Activated naive CD8-positive, alpha-beta T cell treated with anti-CD3 and anti-CD28 coated beads, Interleukin-2, amount 50 U/mL, for 24 hours (primary cell): ENCODE data around the gene ANKRD13B.

Experiments used
- ATAC-seq: fragments of 150-1000 bp; cut with Tn5 transposase; one replicate; pipeline ENCODE4 v1.10.0; 2021
- DNase-seq: peaks from one replicate; pipeline ENCODE4 v3.0.0; 2021
- H3K27ac Mint-ChIP-seq: one replicate; pipeline ENCODE4 v1.8.0; 2021; ENCODE audit warnings: mild to moderate bottlenecking, mixed read lengths
- H3K27me3 Mint-ChIP-seq: one replicate; pipeline ENCODE4 v1.8.0; 2021; ENCODE audit warnings: mixed read lengths
- H3K36me3 Mint-ChIP-seq: one replicate; pipeline ENCODE4 v1.8.0; 2021; ENCODE audit warnings: low read depth, mixed read lengths
- H3K4me1 Mint-ChIP-seq: one replicate; pipeline ENCODE4 v1.8.0; 2021; ENCODE audit warnings: mixed read lengths
- H3K4me3 Mint-ChIP-seq: one replicate; pipeline ENCODE4 v1.8.0; 2021; ENCODE audit warnings: mild to moderate bottlenecking, moderate library complexity, mixed read lengths
- H3K9me3 Mint-ChIP-seq: one replicate; pipeline ENCODE4 v1.8.0; 2021; ENCODE audit warnings: mixed read lengths

ANKRD13B gene

DNA sequence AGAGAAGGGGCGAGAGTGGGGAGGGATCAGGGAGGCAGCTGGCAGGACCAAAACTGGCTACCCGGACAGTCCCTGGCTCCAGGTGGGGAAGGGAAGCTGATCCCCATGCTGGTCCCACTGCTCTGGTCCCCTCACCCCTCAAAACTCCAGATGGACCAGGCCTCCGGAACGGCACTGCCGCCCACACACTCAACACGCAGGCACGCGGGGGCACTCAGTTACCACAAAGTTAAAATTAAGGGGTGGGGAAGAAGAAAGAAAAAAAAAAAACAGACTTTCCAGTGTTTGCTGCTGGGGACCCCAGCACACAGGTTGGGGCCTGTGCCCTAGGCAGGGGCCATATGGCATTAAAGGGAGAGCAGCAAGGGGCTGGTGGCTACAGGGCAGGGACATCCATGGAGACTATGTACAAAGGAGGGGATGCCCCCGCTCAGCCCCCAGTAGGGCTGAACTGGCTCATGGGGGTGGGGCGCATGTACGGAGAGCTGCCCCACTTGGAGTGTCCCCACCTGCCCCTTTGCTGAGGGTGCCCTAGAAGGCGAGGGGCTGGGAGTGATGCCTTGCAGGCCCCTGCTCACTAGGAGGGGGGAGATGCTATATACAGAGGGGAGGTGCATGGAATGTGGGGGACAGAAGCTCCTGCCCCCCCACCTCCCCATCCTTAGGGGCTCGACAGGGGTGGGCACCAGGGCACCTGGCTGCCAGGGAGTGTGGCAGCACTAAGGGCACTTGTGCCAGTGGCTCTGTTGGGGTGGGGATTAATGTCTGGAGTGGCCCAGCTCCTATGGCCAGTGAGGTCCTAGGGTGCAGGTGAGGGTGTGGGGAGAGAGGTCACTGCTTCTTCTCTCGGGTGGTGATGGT is 18.8 kb upstream of the ANKRD13B start:
- no peak for DNase-seq
- ATAC-seq, result no peak
- no peaks in the 10 kb centered on the region for H3K9me3 Mint-ChIP-seq
- H3K27me3 Mint-ChIP-seq, result no peaks in the 10 kb centered on the region
- H3K36me3 Mint-ChIP-seq, result peaks cover 15% of the 10 kb centered on the region
- peak overlapping the region; percentile 31 for H3K27ac Mint-ChIP-seq
- H3K4me1 Mint-ChIP-seq, result peaks cover 11% of the 10 kb centered on the region
- no peak overlapping the region for H3K4me3 Mint-ChIP-seq

DNA sequence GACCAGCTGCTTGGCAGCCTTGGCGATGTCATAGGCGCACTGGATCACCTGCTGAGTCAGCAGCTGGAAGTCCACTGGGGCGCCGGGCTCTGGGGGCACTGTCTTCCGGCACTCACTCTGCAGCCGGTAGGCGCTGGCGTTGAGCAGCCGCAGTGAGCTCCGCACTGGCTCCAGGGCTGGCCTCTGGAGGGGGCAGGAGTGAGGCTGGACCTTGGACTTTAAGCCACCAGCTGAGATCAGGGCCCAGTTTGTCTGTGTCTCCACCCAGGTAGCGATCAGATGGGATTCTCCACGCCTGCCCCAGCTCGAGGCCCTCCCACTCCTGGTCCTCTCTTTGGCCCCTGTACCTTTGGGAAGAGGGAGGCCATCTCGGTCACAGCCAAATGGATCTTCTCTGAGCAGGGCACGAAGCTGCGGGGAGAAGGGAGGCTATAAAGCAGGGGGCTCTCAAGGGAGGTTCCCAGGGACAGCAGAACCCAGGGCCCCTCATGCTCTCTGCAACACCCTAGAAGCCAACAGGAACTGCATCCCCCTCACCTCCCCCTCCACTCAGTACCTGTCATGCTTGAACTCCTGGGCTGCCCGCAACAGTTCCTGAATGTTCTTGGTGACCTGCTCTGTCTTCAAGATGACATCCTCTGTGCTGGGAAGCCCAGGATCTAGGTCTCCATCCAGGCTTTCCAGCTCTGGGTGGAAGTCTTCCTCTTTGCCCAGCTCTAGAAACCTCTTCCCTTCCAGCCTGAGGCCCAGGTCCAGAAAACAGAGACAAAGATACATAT is 18.0 kb upstream of the ANKRD13B start:
- no peak overlapping the region for H3K4me3 Mint-ChIP-seq
- H3K27me3 Mint-ChIP-seq, result no peaks in the 10 kb centered on the region
- H3K36me3 Mint-ChIP-seq, result peaks cover 21% of the 10 kb centered on the region
- no peaks in the 10 kb centered on the region for H3K9me3 Mint-ChIP-seq
- no peak overlapping the region for H3K27ac Mint-ChIP-seq
- H3K4me1 Mint-ChIP-seq, result peaks cover 9% of the 10 kb centered on the region
- ATAC-seq (no peak), DNase-seq (no peak)

DNA sequence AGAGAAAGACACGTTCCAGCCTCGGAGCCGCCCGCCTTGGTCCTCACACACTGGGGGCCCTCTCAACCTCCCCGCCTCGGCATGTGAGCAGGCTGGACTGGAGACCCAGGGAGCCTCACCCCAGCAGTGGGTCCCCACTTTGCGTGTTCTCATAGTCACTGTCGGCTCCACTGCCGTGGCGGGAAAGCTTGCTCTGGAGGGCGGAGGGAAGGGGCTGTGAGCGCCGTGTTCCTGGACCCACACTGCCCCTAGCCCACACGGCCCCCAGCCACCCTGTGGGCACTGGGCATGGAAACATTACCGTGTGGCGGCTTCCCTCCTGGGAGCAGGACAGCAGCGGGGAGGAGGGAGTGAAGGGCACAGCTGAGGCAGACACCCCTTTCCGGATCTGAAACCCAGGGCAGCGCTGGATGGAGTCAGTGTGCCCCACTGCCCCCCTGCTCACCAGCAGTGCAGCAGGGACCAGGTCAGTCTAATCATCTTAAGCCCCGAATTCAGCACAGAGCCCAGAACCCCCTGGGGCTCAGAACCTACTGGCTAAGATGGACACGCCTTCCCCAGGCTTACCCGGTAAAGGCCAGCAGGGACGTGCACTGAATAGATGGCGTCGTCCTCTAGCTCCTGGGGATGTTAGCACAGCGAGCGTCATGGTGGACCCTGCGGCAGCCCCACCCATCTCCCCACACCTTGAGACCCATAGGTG is 17.3 kb upstream of the ANKRD13B start:
- Mint-ChIP-seq H3K27me3 (no peaks in the 10 kb centered on the region), H3K9me3 (no peaks in the 10 kb centered on the region), H3K27ac (no peak overlapping the region), H3K36me3 (peaks cover 28% of the 10 kb centered on the region), H3K4me3 (no peak overlapping the region), H3K4me1 (peaks cover 16% of the 10 kb centered on the region)
- ATAC-seq (no peak), DNase-seq (no peak)

DNA sequence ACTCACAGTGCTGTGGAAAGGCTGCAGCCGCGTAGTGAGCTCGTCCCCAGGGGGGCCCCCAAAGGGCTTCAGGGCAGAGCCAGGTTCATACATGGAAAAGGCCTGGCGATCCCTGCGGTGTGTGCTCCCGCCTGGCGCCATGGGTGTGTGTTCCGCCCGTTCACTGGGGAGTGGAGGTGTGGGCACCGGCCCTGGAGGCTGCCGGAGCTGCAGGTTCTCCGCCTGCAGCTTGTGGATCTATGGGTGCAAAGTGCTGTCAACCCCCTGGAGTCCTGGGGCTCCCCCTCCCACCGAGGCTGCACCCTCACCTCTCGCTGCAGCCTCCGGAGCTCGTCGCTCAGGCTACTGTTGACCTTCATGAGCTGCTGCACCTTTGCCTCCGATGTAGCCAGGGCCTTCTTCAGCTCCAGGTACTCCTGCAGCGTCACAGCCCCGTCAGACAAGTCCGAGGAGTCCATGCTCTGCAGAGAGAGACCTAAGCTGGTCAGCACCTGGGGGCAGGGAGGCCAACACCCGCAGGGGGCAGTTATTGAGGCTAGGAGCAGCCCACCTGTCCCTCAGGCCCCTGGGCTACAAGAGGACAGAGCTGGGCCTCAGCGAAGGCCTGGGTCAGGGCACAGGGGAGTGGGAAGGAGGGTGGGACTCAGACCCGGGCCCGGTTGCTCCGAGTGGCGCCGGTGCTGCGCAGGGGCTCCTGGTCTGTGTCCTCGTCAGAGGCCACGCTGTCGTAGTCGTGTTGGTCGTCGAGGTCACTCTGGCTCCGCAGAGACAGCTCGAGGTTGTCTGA is 16.5 kb upstream of the ANKRD13B start:
- peaks cover 21% of the 10 kb centered on the region for H3K4me1 Mint-ChIP-seq
- H3K27me3 Mint-ChIP-seq, result no peaks in the 10 kb centered on the region
- no peak overlapping the region for H3K27ac Mint-ChIP-seq
- no peak overlapping the region for H3K4me3 Mint-ChIP-seq
- no peaks in the 10 kb centered on the region for H3K9me3 Mint-ChIP-seq
- DNase-seq, result no peak
- no peak for ATAC-seq
- H3K36me3 Mint-ChIP-seq, result peaks cover 29% of the 10 kb centered on the region

DNA sequence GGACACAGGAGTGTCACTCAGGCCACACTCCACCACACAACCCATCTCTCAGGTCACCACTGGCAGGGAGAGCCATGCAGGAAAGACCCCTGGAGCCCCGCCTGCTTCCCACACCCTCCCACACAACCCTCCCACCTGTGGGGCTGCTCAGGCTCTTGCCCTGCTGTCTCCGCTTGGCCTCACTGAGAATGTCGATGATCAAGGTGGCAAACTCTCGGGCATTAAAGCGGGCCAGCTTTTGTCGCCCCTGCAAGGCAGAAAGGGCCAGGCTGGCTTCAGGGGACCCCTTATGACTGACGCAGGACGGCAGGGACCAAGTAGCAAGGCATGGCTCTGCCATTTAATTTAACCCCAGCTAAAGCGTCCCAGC is 15.9 kb upstream of the ANKRD13B start:
- DNase-seq, result no peak
- ATAC-seq, result no peak
- no peaks in the 10 kb centered on the region for H3K9me3 Mint-ChIP-seq
- H3K27me3 Mint-ChIP-seq, result no peaks in the 10 kb centered on the region
- peaks cover 29% of the 10 kb centered on the region for H3K36me3 Mint-ChIP-seq
- H3K27ac Mint-ChIP-seq, result no peak overlapping the region
- peaks cover 21% of the 10 kb centered on the region for H3K4me1 Mint-ChIP-seq
- no peak overlapping the region for H3K4me3 Mint-ChIP-seq

DNA sequence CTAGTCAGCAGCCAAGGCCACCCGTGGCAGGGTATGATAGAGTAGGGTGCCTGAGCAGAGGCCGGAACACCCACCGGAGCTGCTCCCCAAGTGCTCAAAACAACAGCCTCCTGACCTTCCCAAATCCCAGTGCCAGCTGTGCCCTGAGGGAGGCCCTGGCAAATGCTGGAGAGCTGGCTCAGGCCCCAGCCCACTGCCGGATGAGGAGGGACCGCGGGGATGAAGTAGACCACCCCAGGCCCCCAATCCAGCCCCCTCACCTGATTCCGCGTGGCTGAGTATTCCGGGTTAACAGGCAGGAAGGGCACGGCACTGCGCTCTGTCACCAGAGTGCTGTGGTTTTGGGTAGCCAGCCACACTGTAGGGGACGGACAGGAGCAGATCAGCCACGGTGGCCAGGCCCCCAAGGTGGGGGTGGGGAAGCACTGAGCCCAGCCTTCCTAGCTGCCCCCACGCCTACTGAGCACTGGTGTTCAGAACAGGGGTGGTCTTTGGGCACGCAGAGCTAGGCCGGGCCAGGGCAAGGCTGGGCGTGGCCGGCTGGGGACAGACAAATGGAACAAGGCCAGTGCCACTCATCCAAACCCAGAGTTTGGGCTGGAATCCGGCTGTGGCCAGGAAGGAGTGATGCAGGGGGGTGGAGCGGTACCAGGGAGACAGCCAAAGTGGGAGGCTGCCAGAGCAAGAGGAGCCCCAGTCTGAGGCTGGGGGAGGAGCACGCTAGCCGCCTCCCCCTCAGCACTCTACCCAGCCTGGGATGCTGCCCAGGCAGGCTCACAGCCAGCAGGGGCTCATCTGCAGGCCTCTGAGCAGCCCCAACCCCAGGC is 15.3 kb upstream of the ANKRD13B start:
- H3K4me1 Mint-ChIP-seq, result peaks cover 21% of the 10 kb centered on the region
- no peaks in the 10 kb centered on the region for H3K9me3 Mint-ChIP-seq
- H3K4me3 Mint-ChIP-seq, result no peak overlapping the region
- no peak for DNase-seq
- H3K36me3 Mint-ChIP-seq, result peaks cover 36% of the 10 kb centered on the region
- H3K27me3 Mint-ChIP-seq, result no peaks in the 10 kb centered on the region
- no peak for ATAC-seq
- H3K27ac Mint-ChIP-seq, result no peak overlapping the region

DNA sequence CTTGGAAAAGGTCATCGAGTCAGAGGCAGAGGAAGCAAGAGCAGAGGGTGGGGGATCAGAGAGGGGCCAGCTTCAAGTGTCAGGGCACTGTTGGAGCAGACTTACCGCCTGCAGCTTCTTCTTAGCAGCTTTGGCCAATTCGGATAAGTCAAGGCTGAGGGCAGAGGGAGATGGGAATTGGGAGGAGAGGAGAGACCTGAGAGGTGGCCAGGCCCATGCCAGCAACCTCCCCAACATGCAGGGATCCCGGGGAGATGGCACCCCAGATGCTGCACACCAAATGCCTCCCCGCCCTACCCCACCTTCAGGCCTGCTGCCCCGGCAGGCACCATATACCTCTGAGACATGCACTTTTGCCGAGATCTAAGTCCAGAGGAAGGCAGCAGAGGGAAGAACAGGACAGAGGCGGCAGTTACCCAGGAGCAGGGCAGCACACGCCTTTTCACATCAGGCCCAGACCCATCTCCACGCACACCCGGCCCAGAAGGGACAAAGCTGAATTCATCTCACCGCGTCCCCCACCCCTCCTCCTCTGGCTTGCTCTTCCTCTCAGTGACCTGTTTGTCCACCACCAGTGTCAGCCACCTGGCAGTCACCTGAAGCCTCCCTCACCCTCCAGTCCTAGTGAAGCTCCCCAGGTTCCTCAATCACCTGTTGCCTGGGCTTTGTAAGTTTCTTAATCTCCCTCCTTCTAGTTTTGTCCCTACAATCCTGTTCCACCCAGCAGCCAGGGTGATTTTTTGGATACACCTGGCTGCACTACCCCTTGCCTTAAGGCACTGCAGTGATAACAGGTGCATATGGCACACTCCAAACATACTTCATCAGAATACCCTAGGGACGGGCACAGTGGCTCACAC is 14.1 kb upstream of the ANKRD13B start:
- no peaks in the 10 kb centered on the region for H3K9me3 Mint-ChIP-seq
- H3K36me3 Mint-ChIP-seq, result peaks cover 45% of the 10 kb centered on the region
- H3K27me3 Mint-ChIP-seq, result no peaks in the 10 kb centered on the region
- H3K4me1 Mint-ChIP-seq, result peaks cover 14% of the 10 kb centered on the region
- no peak overlapping the region for H3K27ac Mint-ChIP-seq
- DNase-seq (no peak), ATAC-seq (no peak)
- H3K4me3 Mint-ChIP-seq, result no peak overlapping the region

DNA sequence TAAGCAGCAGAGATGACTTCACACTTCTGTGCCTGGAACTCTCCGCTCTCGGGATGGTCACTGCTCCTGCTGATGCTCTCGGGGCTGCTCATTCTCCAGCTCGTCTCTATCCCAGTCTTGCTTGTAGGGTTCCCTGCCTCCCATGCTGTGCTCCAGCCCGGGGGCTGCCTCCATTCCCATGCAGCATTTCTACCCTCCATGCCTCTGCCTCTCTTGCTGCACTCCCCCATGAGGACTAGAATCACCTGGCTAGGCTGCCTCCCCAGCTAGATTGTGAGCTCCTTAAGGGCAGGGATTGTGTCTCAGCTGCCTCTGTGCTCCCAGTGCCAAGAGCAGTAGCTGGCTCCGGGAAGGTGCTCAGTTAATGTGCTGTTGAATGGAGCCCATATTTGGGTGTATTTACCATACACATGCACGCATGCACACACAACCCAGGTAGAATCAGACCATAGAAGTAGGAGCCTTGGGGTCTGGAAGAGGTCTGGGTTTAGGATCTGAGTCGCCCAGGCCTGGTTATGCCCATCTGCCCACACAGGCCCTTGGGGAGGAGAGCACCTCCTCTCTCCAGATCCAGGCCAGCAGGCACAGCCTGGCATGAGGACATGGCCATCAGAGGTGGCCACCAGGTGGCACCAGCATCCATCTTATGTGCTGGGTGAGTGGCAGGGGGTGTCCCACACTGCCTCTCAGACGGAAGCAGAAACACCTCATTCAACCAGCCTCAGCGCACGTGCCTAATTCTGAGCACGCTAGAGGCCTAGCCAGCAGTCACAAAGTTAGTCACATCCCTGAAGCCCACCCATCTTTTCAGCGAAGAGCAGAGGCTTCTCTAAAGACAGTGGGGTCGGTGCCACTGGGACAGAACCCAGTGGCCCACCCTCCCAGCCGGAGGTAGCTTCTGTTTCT is 12.8 kb upstream of the ANKRD13B start:
- ATAC-seq, result peak; percentile 90
- Mint-ChIP-seq H3K27ac (peak overlapping the region; percentile 84), H3K4me3 (no peak overlapping the region), H3K4me1 (peaks cover 27% of the 10 kb centered on the region), H3K36me3 (peaks cover 38% of the 10 kb centered on the region), H3K9me3 (no peaks in the 10 kb centered on the region), H3K27me3 (no peaks in the 10 kb centered on the region)
- peak; percentile 89 for DNase-seq

DNA sequence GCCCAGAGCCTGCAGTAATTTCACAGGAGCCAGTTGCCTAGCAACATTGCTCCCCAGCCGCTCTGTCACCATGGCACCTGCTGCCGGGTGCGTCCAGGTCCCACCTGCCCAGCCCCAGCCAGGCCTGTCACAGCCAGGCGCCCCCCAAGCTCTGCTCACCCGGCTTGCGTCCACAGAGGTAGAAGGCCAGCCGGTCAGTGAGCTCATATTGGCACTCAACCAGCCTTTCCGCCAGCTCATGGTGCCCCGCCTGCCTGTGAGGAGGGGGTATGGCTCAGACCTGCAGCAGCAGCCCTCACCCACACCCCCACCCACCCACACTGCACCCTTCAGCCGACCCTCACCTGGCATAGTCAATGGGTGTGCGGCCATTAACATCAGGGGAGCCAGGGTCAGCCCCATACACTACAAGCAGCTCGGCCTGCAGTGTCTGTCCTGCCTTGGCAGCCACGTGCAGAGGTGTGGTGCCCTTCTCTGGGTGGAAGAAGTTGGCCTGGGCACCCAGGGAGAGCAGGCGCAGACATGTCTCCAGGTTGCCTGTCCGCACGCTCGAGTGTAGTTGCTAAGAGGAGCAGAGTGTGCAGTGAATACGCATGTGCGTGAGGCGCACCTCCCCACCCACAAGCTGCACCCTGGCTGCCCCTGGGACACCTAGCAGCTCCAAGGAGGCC is 11.2 kb upstream of the ANKRD13B start:
- peaks cover 43% of the 10 kb centered on the region for H3K4me1 Mint-ChIP-seq
- no peak for ATAC-seq

DNA sequence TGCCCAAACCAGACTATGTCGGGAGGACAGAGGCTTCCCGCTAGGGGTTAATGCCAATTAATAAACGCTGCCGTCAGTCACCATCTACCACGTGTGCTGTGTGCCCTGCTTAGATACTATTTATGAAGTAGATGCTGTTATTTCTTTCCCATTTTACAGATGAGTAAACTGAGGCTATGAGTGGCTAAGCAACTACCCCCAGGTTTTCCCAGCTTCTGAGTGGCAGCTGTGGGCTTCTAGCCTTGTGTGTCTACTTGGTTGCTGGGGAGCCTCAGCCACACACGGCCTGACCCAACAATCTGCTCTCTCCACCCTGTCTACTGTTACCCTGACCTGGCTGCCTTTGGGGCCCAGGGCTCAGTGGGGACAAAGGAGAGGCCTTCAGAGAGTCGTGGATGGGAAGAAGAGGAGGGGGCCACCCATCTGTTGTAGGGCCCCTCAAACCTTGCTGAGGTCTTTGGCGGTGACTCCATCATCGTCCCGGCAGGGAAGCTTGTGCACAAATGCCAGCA is 10.6 kb upstream of the ANKRD13B start:
- Mint-ChIP-seq H3K27ac (no peak overlapping the region), H3K36me3 (peaks cover 37% of the 10 kb centered on the region), H3K9me3 (no peaks in the 10 kb centered on the region), H3K4me1 (peaks cover 49% of the 10 kb centered on the region), H3K4me3 (no peak overlapping the region), H3K27me3 (no peaks in the 10 kb centered on the region)
- DNase-seq (no peak), ATAC-seq (no peak)

More for the DNA sequence above, 11.2 kb upstream of the ANKRD13B start:
- H3K27ac Mint-ChIP-seq, result no peak overlapping the region
- DNase-seq, result no peak
- H3K9me3 Mint-ChIP-seq, result no peaks in the 10 kb centered on the region
- H3K36me3 Mint-ChIP-seq, result peaks cover 37% of the 10 kb centered on the region
- no peaks in the 10 kb centered on the region for H3K27me3 Mint-ChIP-seq
- H3K4me3 Mint-ChIP-seq, result no peak overlapping the region

DNA sequence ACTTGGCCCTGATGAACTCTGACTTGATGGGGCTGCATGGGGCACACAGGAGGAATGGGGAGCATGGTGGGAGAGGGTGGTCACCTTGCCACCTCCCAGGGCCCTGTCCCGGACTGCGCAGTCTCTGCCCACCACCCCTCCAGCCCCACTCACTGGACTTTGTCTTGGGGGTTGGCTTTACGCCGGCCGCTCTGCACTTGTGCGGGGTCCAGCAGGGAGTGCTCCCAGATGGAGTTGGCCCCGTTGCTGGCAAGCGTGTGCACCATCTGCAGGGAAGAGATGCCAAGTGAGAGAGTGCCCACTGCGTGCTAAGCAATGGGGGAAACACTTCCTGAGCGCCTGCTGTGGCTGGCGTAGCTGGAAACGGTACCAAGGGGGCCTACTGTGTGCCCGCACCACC is 10.2 kb upstream of the ANKRD13B start:
- H3K4me1 Mint-ChIP-seq, result peaks cover 54% of the 10 kb centered on the region
- ATAC-seq (no peak), DNase-seq (no peak)
- no peaks in the 10 kb centered on the region for H3K27me3 Mint-ChIP-seq
- H3K9me3 Mint-ChIP-seq, result no peaks in the 10 kb centered on the region
- H3K27ac Mint-ChIP-seq, result no peak overlapping the region
- H3K36me3 Mint-ChIP-seq, result peaks cover 35% of the 10 kb centered on the region
- no peak overlapping the region for H3K4me3 Mint-ChIP-seq
